ENCODE results near the gene TMEM97. TPM values are rescaled to one million over a fixed set of nuclear protein-coding genes. Genes with fewer than 3 reads are reported as not detected.
A peak's percentile ranks its signal among the peaks of the same experiment; 100 is the strongest.

Gene TMEM97
- total RNA-seq, 4 donors from 2014 or later: 5.1 to 7.2 (median 6.6) TPM

DNA sequence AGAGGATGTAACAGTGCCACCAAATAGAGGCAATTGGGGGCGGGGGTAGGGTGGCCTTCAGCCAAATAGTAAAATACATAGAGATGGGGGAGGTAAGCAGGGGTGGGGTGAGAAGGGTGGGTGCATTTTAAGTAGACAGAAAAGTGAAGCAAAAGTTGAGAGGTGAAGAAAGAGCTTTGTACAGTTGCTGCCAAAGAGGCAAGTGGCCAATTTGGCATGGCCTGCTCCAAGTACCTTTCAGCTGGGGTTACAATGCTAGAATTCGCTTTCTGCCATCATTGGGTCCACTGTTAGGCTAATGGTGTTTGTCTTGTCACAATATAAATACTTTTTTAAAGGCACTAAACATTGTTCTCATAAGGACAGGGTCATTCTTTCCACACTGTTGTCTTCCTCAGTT lies 5.2 kb upstream of the TMEM97 start:
- peaks cover 6 to 8% of the 10 kb centered on the region in 2 donors for H3K4me1 ChIP-seq
- TF ChIP-seq, protein P1, sequence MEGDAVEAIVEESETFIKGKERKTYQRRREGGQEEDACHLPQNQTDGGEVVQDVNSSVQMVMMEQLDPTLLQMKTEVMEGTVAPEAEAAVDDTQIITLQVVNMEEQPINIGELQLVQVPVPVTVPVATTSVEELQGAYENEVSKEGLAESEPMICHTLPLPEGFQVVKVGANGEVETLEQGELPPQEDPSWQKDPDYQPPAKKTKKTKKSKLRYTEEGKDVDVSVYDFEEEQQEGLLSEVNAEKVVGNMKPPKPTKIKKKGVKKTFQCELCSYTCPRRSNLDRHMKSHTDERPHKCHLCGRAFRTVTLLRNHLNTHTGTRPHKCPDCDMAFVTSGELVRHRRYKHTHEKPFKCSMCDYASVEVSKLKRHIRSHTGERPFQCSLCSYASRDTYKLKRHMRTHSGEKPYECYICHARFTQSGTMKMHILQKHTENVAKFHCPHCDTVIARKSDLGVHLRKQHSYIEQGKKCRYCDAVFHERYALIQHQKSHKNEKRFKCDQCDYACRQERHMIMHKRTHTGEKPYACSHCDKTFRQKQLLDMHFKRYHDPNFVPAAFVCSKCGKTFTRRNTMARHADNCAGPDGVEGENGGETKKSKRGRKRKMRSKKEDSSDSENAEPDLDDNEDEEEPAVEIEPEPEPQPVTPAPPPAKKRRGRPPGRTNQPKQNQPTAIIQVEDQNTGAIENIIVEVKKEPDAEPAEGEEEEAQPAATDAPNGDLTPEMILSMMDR (IDR thresholded peaks at IDR 0.05 in 4 of 5, conservative IDR thresholded peaks at IDR 0.05 in 1 of 5): no peak
- TF ChIP-seq POLR2A (IDR thresholded peaks at IDR 0.05): no peak
- ATAC-seq (no peak), DNase-seq (no peak)
- no peaks in the 10 kb centered on the region for H3K27me3 ChIP-seq
- intact Hi-C loops (cut with DNase I; ENCODE audit: low total_unique reads) (no loop called here), in situ Hi-C loops (cut with MboI; ENCODE audit: low sequenced_read_pairs in 4 of 4) (no loop called here)
- H3K27ac ChIP-seq: no peak overlapping the region
- no peak overlapping the region for H3K4me3 ChIP-seq
- H3K36me3 ChIP-seq: no peaks in the 10 kb centered on the region
- H3K9me3 ChIP-seq: no peaks in the 10 kb centered on the region

DNA sequence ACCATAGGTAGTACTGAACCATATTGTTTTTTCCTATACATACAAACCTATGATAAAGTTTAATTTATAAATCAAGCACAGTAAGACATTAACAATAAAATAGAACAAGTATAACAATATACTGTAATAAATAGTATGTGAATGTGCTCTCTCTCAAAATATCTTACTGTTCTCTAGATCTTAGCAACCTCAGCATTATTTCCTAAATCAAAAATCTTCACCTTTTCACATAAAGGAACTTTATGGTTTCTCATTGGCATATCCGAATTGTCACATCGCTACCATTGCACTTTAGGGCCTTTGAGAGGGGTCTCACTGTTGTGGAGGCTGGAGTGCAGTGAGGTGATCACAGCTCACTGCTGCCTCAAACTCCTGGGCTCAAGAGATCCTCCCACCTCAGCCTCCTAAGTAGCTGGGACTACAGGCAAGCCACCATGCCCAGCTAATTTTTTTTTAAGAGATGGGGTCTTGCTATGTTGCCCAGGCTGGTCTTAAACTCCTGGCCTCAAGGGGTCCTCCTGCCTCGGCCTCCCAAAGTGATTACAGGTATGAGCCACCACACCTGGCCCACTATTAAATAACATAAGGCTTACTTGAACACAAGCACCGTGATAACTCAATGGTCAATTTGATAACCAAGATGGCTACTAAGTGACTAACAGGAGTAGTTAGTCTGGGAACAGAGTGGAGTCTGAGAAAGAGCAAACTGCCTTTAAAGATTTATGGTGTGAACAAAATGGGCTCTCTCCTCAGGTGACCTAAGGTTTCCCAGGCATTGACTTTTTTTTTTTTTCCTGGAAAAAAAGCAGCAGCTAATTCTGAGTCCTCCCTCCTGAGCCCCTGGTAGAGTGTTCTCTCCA lies 2.9 kb upstream of the TMEM97 start:
- TF ChIP-seq, protein P1 (IDR thresholded peaks at IDR 0.05 in 4 of 5, conservative IDR thresholded peaks at IDR 0.05 in 1 of 5): no peak
- no peak for TF ChIP-seq POLR2A (IDR thresholded peaks at IDR 0.05)
- intact Hi-C loops (cut with DNase I; ENCODE audit: low total_unique reads): no loop called here

DNA sequence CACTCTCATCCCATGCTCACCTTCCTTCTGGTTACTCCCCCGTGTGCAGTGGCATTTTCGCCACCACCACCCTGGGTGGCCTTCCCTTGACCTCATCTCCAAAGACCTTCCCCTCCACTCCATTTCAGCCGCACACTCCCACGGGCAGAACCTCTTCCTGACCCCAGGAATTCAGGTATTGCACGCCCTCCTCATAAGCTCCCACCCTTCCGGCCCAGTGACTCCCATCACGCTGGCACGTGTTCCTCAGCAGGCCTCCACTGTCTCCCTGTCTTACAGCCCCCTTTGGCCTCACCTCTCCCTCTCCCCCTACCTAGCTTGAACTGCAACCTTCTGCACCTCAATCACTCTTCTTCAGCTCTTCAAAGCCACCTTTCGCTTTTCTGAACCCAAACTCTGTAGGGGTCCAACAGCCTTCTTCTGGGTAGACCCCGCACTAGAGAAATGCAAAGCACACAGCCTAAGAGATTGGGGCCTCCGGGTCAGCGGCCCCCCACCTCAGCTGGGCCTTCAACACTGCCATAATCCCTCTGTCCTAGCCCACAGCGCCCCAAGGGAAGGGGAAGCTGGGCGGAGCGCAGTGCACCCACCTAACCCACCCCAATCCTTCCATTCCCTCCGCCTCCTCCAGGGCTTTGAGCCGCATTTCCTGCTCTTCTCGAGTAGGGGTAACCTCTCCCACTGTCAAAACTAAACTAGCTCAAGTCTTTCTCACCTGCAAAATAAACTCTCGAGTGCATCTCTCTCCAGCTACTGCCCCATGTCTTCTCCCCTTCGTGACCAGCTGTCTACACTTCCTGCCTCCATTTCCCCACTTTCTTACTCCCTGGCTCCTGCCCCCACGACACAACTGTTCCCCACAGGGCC lies 1.7 kb upstream of the TMEM97 start:
- Histone ChIP-seq H3K36me3 (no peaks in the 10 kb centered on the region), H3K27ac (no peak overlapping the region), H3K27me3 (no peaks in the 10 kb centered on the region), H3K4me3 (no peak overlapping the region), H3K9me3 (no peaks in the 10 kb centered on the region), H3K4me1 (peaks cover 16 to 19% of the 10 kb centered on the region in 2 donors)
- intact Hi-C loops (cut with DNase I; ENCODE audit: low total_unique reads) (no loop called here), in situ Hi-C loops (cut with MboI; ENCODE audit: low sequenced_read_pairs in 4 of 4) (no loop called here)
- no peak for ATAC-seq
- DNase-seq: no peak
- TF ChIP-seq, protein P1 (IDR thresholded peaks at IDR 0.05 in 4 of 5, conservative IDR thresholded peaks at IDR 0.05 in 1 of 5): no peak
- no peak for TF ChIP-seq POLR2A (IDR thresholded peaks at IDR 0.05)

More for the DNA sequence above, 2.9 kb upstream of the TMEM97 start:
- Histone ChIP-seq H3K4me1 (peaks cover 16 to 19% of the 10 kb centered on the region in 2 donors), H3K9me3 (no peaks in the 10 kb centered on the region), H3K36me3 (no peaks in the 10 kb centered on the region), H3K4me3 (no peak overlapping the region), H3K27me3 (no peaks in the 10 kb centered on the region), H3K27ac (no peak overlapping the region)
- ATAC-seq: no peak
- DNase-seq: no peak
- in situ Hi-C loops (cut with MboI; ENCODE audit: low sequenced_read_pairs in 4 of 4): no loop called here

DNA sequence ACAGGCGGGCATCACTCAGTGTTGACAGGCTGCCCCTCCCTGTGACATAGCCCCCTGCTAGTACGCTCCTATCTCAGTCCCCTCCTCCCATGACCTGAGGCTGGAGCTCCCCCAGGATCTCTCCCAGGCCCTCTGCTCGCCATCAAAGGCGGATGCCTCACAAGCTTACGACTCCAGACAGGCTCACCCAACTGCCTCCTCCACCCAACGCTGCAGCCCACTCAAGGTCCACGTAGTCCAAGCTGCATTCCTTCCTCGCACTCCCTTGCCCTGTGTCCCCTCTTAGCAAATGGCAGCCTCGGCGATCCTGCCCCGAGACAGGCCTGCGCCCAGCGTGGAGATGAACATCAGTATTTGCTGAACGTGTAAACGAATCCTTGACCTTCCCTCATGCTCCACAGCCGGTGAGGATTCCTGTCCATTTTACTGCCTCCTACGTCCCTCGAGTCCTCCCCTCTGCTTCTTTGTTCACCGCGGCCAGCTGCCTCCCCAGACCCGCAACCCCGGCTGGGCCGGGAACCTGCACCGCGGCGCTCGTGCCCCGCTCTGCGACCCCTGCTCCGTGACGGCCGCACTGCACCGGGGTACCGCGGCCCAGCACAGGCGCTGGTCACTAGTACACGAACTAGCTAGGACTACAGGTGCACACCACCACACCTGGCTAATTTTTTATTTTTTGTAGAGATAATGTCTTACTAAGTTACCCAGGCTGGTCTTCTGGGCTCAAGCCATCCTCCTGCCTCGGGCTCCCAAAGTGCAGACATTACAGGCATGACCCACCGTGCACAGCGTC lies 838 bp upstream of the TMEM97 start:
- peak overlapping the region; percentile 63 to 88 (median 71) for H3K4me3 ChIP-seq
- intact Hi-C loops (cut with DNase I; ENCODE audit: low total_unique reads): no loop called here
- ATAC-seq (peak in 1 of 2 donors; percentile 2), DNase-seq (no peak)
- H3K36me3 ChIP-seq: no peaks in the 10 kb centered on the region
- no peak for TF ChIP-seq POLR2A (IDR thresholded peaks at IDR 0.05)
- TF ChIP-seq, protein P1 (IDR thresholded peaks at IDR 0.05 in 4 of 5, conservative IDR thresholded peaks at IDR 0.05 in 1 of 5): no peak
- in situ Hi-C loops (cut with MboI; ENCODE audit: low sequenced_read_pairs in 4 of 4): no loop called here
- no peaks in the 10 kb centered on the region for H3K27me3 ChIP-seq
- peaks cover 16 to 19% of the 10 kb centered on the region in 2 donors for H3K4me1 ChIP-seq
- no peaks in the 10 kb centered on the region for H3K9me3 ChIP-seq
- peak overlapping the region; percentile 79 to 91 (median 85) for H3K27ac ChIP-seq
